ENCODE results near the gene EXOC6B.

DNA sequence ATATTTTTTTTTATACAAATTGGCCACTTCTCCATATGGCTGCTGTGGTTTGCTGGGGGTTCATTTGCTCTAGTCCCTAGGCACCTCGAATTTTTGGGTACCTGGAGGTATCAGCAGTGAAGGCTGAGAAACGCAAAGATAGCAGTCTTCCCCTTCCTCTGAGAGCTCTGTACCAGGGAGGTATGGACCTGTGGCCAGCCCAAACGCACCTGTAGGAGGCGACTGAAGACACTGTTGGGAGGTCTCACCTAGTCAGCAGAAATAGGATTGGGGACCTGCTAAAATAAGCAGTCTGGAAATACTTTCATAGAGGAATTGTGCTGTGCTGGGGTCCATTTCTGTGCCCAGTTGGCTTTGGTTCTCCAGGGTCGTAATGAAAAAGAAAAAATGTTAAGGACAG, 385.9 kb downstream of the EXOC6B start:
- TF ChIP-seq, protein P1, sequence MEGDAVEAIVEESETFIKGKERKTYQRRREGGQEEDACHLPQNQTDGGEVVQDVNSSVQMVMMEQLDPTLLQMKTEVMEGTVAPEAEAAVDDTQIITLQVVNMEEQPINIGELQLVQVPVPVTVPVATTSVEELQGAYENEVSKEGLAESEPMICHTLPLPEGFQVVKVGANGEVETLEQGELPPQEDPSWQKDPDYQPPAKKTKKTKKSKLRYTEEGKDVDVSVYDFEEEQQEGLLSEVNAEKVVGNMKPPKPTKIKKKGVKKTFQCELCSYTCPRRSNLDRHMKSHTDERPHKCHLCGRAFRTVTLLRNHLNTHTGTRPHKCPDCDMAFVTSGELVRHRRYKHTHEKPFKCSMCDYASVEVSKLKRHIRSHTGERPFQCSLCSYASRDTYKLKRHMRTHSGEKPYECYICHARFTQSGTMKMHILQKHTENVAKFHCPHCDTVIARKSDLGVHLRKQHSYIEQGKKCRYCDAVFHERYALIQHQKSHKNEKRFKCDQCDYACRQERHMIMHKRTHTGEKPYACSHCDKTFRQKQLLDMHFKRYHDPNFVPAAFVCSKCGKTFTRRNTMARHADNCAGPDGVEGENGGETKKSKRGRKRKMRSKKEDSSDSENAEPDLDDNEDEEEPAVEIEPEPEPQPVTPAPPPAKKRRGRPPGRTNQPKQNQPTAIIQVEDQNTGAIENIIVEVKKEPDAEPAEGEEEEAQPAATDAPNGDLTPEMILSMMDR (conservative IDR thresholded peaks at IDR 0.05; ENCODE audit: low read length): no peak
- TF ChIP-seq EZH2phosphoT487 (IDR thresholded peaks at IDR 0.05; ENCODE audit: borderline replicate concordance): no peak
